SK-N-SH (cell line): ENCODE data around the gene RIMKLA.

Experiments
- CTCF ChIP-seq: fragments of 200-600 bp; sonication (generic); IDR thresholded peaks from 2 replicates; pipeline ENCODE4 v1.6.1; 2017; ENCODE audit warnings: antibody characterized with exemption, mild to moderate bottlenecking, moderate library complexity
- EZH2phosphoT487 ChIP-seq: fragments of 200-600 bp; sonication (generic); IDR thresholded peaks from 2 replicates; pipeline ENCODE4 v1.6.1; 2017; ENCODE audit warnings: low read depth, mixed run types, mild to moderate bottlenecking, antibody characterized with exemption, moderate library complexity, borderline replicate concordance
- JUND ChIP-seq: IDR thresholded peaks from 2 replicates; pipeline ENCODE4 v1.4.0; 2012
- MAX ChIP-seq: IDR thresholded peaks from 2 replicates; pipeline ENCODE4 v1.4.0; 2012; ENCODE audit warnings: low read depth
- REST ChIP-seq: IDR thresholded peaks from 2 replicates; pipeline ENCODE4 v1.6.1; 2012; ENCODE audit warnings: mild to moderate bottlenecking, low read depth, low read length, moderate library complexity
- SIN3A ChIP-seq: IDR thresholded peaks from 2 replicates; pipeline ENCODE4 v1.6.1; 2012; ENCODE audit warnings: low read depth, mild to moderate bottlenecking, low read length, moderate library complexity, borderline replicate concordance
- SMC3 ChIP-seq: IDR thresholded peaks from 2 replicates; pipeline ENCODE4 v1.6.1; 2012; ENCODE audit warnings: low read depth, low read length, improper control_type of control experiment

GRCh38 chr1:42418516-42418915 lies 37.9 kb downstream of the RIMKLA start:
- TF ChIP-seq SMC3, result no peak
- no peak for TF ChIP-seq CTCF
- TF ChIP-seq REST, result no peak
- TF ChIP-seq EZH2phosphoT487, result no peak
- TF ChIP-seq SIN3A, result no peak
- no peak for TF ChIP-seq MAX
- TF ChIP-seq JUND, result no peak
